IPS-18c (cell line): ENCODE results near the gene SF3A2.
A peak's percentile ranks its signal among the peaks of the same experiment; 100 is the strongest.

Experiments
- H3K4me3 ChIP-seq: 2 replicates; pipeline ENCODE4 v1.7.0; 2013; ENCODE audit warnings: low read depth, mild to moderate bottlenecking, low read length, moderate library complexity; ENCODE audit not compliant: insufficient read depth
- H3K9me3 ChIP-seq: one replicate; pipeline ENCODE4 v1.6.1; 2013; ENCODE audit warnings: mild to moderate bottlenecking, low read length, moderate library complexity; ENCODE audit not compliant: control insufficient read depth, insufficient read depth

SF3A2 gene

GRCh38 chr19:2232286-2233151, 4.1 kb upstream of the SF3A2 start:
- Histone ChIP-seq H3K9me3 (no peaks in the 10 kb centered on the region), H3K4me3 (no peak overlapping the region)

- H3K9me3 ChIP-seq = no peaks in the 10 kb centered on the region
- no peak overlapping the region for H3K4me3 ChIP-seq
Measured at GRCh38 chr19:2233601-2234280, 2.9 kb upstream of the SF3A2 start.

- no peaks in the 10 kb centered on the region for H3K9me3 ChIP-seq
- H3K4me3 ChIP-seq = peak overlapping the region; percentile 91
Measured at GRCh38 chr19:2234996-2235380, 1.6 kb upstream of the SF3A2 start.

GRCh38 chr19:2235381-2236063, 1.1 kb upstream of the SF3A2 start:
- Histone ChIP-seq H3K9me3 (no peaks in the 10 kb centered on the region), H3K4me3 (peak overlapping the region; percentile 91)

- H3K4me3 ChIP-seq = peak overlapping the region; percentile 91
Measured at GRCh38 chr19:2236064-2236313, 635 bp upstream of the SF3A2 start.

GRCh38 chr19:2237051-2237868, 636 bp downstream of the SF3A2 start:
- peak overlapping the region; percentile 91 for H3K4me3 ChIP-seq
- no peaks in the 10 kb centered on the region for H3K9me3 ChIP-seq

More at GRCh38 chr19:2236064-2236313, 635 bp upstream of the SF3A2 start:
- no peaks in the 10 kb centered on the region for H3K9me3 ChIP-seq

GRCh38 chr19:2237869-2238153, 1.2 kb downstream of the SF3A2 start:
- no peaks in the 10 kb centered on the region for H3K9me3 ChIP-seq
- peak overlapping the region; percentile 91; the same call in 1 of the 2 replicates for H3K4me3 ChIP-seq

GRCh38 chr19:2239173-2239572, 2.5 kb downstream of the SF3A2 start:
- Histone ChIP-seq H3K4me3 (no peak overlapping the region), H3K9me3 (no peaks in the 10 kb centered on the region)

- peak overlapping the region; percentile 36 for H3K4me3 ChIP-seq
- peaks cover 2% of the 10 kb centered on the region for H3K9me3 ChIP-seq
Measured at GRCh38 chr19:2239771-2240770, 3.4 kb downstream of the SF3A2 start.

GRCh38 chr19:2240881-2241760, 4.5 kb downstream of the SF3A2 start:
- no peak overlapping the region for H3K4me3 ChIP-seq
- peaks cover 2% of the 10 kb centered on the region for H3K9me3 ChIP-seq

- Histone ChIP-seq H3K9me3 (peaks cover 2% of the 10 kb centered on the region), H3K4me3 (no peak overlapping the region)
Measured at GRCh38 chr19:2242092-2242537, 5.5 kb downstream of the SF3A2 start.

- peaks cover 2% of the 10 kb centered on the region for H3K9me3 ChIP-seq
- H3K4me3 ChIP-seq = no peak overlapping the region
Measured at GRCh38 chr19:2242816-2243215, 6.2 kb downstream of the SF3A2 start.

GRCh38 chr19:2243274-2244124, 6.9 kb downstream of the SF3A2 start:
- no peak overlapping the region for H3K4me3 ChIP-seq

GRCh38 chr19:2244125-2244411, 7.4 kb downstream of the SF3A2 start:
- no peak overlapping the region for H3K4me3 ChIP-seq
- H3K9me3 ChIP-seq = peaks cover 2% of the 10 kb centered on the region

More at GRCh38 chr19:2243274-2244124, 6.9 kb downstream of the SF3A2 start:
- H3K9me3 ChIP-seq = peaks cover 2% of the 10 kb centered on the region

GRCh38 chr19:2244486-2244885, 7.9 kb downstream of the SF3A2 start:
- Histone ChIP-seq H3K4me3 (no peak overlapping the region), H3K9me3 (peaks cover 2% of the 10 kb centered on the region)
